ENCODE results near the gene GNG14. TPM values are rescaled to one million over a fixed set of nuclear protein-coding genes. Genes with fewer than 3 reads are reported as not detected.

The GNG14 gene
- total RNA-seq, 4 donors from 2014 or later = not detected

DNA sequence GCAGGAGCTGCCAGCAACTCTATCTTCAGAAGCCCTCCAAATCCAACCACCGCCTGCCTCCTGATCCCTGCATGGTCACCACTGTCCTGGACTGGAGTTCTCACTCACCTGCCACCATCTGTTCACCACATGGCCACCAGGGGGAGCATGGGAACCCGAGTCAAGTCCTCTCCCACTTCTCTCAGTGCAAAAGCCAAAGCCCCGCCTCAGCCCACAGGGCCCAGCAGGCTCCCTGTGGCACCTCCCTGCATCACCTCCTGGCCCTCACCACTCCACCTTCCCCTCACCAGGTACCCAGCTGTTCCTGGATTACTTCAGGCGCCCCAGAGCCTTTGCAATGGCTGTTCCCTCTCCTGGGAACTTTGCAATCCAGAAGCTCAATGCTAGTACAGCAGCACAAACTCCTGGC lies 11.4 kb upstream of the GNG14 start:
- TF ChIP-seq, protein P1, sequence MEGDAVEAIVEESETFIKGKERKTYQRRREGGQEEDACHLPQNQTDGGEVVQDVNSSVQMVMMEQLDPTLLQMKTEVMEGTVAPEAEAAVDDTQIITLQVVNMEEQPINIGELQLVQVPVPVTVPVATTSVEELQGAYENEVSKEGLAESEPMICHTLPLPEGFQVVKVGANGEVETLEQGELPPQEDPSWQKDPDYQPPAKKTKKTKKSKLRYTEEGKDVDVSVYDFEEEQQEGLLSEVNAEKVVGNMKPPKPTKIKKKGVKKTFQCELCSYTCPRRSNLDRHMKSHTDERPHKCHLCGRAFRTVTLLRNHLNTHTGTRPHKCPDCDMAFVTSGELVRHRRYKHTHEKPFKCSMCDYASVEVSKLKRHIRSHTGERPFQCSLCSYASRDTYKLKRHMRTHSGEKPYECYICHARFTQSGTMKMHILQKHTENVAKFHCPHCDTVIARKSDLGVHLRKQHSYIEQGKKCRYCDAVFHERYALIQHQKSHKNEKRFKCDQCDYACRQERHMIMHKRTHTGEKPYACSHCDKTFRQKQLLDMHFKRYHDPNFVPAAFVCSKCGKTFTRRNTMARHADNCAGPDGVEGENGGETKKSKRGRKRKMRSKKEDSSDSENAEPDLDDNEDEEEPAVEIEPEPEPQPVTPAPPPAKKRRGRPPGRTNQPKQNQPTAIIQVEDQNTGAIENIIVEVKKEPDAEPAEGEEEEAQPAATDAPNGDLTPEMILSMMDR (IDR thresholded peaks at IDR 0.05; ENCODE audit: low read depth) = no peak

DNA sequence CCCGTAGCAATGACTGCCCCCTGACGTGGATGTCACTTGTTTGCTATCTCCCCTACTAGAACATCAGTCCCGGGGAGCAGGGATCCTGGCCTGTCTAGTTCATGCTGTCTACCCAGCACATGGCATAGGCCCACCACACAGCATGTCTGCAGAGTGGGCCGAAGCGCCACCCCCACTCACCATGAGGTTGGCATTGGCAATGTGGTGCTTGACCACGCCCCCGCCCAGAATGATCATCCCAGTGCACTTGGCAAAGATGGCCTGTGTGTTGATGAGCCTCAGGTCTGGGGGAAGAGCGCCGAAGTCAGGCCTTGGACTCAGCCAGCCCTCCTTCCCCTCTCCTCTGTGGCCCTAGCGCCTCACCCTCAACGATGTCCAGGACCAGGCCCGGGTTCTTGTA lies 10.9 kb upstream of the GNG14 start:
- TF ChIP-seq, protein P1 (IDR thresholded peaks at IDR 0.05; ENCODE audit: low read depth) = no peak

DNA sequence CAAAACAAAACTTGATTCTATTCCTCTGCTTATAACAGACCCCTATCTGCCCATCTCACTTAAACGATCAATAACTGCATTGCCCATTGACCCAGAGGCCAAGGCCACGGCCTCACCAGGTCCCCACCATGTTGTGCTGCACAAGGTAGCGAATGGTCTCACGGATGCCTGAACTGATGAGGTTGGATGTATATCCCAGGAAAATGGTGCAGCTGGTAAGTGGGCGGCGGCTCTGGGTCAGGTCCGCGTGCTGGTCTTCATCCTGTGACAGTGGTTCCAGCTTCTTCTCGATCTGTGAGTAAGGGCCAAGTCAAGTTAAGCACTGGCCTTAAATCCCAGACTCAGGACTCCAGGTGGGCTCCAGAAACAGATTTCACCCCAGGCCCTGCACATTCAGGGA lies 7.8 kb upstream of the GNG14 start:
- TF ChIP-seq, protein P1 (IDR thresholded peaks at IDR 0.05; ENCODE audit: low read depth) = no peak

DNA sequence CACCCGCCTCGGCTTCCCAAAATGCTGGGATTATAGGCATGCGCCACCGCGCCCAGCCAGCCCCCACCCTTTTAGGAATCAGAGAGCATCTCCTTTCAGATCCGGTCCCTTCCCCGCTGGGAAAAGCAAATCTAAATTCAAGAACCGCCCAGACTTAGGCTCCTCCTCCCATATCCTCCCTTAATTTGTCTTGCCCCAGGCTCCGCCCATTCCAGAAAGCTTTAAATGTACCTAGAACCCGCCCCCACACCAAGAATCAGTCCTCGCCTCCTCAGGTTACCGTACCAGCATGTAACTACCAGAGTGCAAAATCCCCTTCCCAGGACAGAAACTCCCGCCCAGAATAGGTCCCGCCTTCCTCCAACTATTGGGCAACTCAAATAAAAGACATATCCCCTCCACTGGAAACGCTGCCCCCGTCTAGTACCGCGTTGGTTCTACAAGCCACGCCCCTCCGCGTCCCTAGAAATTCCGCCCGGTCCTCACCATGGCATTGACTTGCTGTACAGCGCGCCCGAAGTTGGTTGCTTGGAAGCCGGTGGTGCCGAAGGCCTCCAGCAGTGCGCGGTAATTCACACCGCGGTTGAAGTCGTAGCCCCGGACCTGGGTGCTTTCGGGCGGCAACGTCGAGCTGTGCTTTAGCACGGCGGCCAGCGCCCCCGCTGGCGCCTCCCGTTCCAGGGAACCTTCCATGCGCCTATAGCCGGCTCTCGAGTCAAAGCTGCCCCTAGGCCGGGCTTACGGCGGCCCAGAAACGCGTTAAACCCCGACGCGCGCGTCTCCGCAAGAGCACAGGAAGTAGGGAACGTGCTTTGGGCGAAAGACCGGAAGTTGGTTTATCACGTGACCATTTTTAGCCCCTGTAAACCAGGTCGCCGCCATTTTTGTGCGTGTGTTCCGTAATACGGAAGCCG lies 6.5 kb upstream of the GNG14 start, which contains the start of gene DHPS:
TSS of gene DHPS (minus strand) at position 807 of the 914 bp plus-strand sequence. CDS start at position 693, 114 bp downstream.
- TF ChIP-seq, protein P1 (IDR thresholded peaks at IDR 0.05; ENCODE audit: low read depth) = no peak

DNA sequence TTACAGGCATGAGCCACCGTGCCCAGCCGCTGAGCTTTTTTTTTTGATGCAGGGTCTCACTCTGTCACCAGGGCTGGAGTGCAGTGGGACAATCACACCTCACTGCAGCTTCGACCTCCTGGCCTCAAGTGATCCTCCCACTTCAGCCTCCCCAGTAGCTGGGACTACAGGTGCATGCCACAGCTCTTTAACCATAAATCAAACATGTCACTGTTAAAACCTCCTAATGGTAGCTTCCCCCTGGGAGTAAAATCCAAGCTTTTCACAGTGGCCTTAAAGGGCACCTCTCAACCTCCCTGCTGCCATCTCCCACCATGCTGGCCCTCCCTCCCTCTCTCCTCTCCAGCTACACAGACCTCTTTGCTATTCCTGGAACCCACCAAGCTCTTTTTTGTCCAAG lies 2.0 kb upstream of the GNG14 start:
- TF ChIP-seq, protein P1 (IDR thresholded peaks at IDR 0.05; ENCODE audit: low read depth) = no peak

DNA sequence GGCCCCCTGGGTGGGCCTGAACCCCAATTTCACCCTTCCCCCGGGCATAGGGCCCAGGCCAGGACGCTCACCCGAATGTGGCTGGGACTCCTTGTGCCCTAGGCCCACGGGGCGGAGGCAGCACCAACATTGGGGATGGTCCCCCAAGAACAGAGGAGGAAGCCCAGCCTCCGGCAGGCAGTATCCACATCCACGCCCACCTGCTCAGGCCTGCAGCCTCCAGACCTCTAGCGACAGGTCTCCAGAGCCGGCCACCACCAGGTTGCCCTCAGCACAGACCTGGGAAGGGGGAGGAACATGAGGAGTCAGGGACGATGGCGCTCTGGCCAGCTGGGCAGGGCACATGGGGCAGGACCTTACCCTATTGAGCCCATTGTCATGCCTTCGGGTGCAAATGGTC lies 1.2 kb downstream of the GNG14 start:
- TF ChIP-seq, protein P1 (IDR thresholded peaks at IDR 0.05; ENCODE audit: low read depth) = no peak

DNA sequence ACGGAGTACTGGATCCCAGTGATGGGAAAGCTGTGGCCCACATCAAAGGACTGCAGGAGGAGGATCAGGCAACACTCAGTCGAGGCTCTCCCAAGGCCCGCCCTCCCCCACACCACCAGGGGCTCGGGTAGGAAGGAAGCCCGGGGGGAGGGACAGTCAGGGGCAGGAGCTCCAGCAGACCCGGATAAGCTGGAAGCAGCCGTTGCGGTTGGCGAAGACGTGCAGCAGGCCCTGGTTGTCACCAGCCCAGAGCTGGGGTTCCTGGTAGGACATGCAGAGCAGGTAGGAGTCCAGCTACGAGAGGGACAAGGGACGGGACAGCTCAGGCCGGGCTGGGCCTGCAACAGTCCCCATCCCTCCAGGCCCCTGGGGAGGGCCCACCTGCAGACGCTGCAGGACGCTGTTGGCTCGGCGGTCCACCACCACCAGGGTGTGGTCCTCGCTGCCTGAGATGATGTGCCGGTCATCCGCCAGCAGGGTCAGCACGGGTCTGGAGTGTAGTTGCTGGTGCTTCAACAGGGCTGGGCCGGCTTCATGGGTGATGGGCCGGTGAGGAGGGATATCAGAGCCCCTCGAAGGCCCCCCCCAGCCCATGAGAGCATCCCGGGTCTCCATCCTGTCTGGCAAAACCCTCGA lies 1.9 kb downstream of the GNG14 start:
- TF ChIP-seq, protein P1 (IDR thresholded peaks at IDR 0.05; ENCODE audit: low read depth) = no peak
